Medulla oblongata (tissue), 1 donor: ENCODE results near the gene TMEM179B.
"Not testable (repeated sequence)": the region's sequence is repeated elsewhere in the genome, so short reads cannot be mapped to it uniquely, and the experiment has no call there.

Experiments used
- DNase-seq: peaks from one replicate; pipeline ENCODE4 v3.0.0-alpha.2; 2015; ENCODE audit errors: extremely low spot score

Gene TMEM179B

DNA sequence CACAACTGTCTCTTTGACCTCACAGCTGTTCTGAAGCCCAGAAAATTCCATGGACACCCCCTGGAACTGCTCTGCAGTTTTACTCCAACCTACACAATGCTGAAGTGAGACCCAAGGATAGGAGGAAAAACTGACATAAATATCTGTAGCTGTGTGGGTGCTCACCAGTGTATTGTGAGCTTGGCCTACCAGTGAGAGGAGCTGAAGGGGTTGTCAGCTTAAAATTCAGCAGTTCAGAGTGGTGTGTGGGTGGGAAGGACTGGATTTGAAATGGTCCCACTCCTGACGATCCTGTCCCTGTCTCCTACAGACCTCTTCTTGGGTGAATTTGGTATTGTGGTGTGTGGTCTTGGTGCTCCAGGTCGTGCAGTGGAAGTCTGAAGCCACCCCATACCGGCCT, 2.4 kb downstream of the TMEM179B start:
- no peak for DNase-seq

DNA sequence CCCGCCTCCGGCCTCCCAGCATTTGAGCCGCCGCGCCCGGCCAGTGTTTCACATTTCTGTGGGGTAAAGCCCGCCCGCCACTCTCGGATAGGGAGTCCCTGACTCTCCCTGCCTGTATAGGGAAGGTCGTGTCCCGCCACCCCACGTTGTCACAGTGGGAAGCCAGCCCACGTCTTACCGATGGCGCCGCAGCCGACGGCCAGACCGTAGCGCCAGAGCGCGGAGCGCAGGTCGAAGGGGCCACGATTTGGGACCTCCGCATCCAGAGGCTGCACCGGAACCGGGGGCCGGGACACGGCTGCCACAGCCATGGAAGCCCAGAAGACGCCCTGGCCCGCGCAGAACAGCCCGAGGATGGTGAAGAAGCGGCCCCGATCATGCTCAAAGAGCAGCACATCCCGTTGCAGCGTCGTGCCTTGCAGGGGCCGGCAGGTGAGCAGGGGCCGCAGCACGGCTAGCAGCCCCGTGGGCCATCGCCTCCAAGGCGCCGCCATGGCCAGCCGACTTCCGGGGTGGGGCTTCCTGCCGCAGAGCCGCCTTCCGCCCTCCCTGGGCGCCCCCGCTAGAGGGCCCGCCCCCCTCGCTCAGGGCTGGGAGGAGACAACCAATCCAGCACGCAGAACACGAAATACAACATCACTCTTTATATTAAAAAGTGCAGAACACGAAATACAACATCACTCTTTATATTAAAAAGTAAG, 4.4 kb downstream of the TMEM179B start, which contains the start of gene TMEM223:
Gene TMEM223 (minus strand): TSS at position 506 of the 701 bp plus-strand sequence. CDS start 12 bp downstream, at position 494.
- peak; percentile 90 for DNase-seq

DNA sequence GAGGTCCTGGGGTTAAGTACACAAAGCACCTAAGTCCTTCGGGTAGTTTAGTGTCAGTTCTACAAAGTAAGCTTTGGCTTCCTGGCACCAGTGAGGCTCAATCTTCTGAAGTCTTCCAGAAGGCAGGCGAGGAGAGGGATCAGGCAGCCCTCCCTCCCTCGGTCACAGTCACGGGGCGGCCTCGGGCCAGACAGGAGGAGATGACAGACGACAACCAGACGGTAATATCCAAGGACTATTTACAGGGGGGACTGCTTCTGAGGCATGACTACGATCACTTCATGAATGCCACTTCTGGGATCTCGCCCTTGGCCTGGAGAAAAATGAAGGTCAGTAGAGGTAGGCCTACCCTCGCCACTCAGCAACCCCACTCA, 5.0 kb downstream of the TMEM179B start:
- no peak for DNase-seq

DNA sequence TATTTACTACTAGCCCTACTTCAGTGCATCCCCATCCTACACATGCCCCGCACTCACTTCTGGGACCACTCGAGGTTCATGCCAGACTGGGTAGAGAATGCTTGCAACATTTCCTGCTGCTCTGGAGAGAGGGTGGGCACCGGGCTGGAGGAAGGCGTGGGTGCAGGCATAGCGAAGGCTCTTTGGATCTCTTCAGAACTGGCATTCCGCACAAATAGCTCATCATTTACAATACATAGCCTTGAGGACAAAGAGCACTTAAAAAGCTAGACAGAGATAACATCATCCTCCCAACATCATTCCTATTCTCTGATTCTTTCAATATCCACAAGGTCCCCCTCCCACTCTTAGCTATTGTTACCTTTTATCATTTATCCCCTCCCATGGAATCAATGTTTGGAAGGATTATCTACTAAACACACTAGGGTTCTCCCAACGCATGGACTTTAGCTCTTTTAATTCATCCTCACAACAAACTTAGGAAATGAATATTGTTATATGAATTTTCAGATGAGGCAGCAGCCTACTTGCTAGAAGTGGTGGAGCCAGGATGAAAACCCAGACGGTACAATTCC, 7.1 kb downstream of the TMEM179B start:
- no peak for DNase-seq

DNA sequence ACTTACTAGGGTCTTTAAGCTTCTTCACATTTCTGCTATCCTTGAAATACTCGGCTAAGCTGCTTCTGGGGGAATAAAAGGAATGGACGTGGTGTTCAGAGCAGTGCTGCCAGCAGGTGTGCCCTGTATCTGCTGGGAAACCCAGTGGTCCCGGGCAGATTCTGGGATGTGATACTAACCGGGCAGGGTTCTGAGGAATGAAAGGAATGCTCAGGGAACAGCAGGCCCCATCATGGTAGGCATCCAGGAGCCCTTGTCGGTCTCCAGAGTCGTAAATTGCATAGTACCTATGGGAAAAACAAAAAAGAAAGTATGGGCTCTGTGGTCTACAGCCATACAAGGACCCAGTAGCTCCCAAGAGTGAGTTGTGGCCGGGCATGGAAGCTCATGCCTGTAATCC, 9.1 kb downstream of the TMEM179B start:
- no peak for DNase-seq

DNA sequence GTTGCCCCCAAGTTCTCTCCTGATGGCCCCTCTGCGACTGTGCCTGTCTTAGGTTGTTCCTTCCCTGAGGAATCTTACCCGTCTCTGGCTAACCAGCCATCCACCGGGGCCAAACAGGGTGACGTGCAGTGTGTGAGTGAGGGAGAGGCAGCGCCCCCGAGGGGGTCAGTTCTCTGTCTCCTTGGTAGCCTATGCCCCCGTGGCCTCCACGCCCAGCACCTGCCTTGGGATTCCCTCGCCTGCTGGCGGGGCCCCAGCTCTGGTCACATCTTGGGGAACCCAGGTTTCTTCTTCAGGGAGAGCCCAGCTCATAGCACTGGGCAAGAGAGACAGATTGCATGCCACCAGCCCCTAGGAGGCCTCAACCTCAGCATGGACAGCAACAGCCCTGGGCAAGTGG, 12.3 kb downstream of the TMEM179B start:
- DNase-seq = no peak

DNA sequence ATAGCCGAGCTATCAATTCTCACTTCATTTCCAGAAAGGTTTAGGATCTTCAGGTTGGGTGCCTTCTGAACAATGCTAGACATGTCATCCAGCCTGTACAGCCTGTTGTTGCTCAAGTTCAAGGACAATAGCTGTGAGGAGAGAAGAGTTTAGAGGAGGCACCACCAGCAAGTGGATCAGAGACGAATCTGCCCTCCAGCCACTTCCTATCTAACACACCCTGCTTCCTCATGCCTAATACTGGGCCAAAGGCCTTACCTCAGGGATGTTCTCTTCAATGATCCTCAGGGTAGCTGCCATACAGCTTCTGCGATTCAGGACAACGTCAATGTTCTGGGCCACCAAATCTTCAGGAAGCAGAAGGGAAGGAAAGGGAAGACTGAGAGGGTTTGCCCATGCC, 13.9 kb downstream of the TMEM179B start:
- DNase-seq = no peak

DNA sequence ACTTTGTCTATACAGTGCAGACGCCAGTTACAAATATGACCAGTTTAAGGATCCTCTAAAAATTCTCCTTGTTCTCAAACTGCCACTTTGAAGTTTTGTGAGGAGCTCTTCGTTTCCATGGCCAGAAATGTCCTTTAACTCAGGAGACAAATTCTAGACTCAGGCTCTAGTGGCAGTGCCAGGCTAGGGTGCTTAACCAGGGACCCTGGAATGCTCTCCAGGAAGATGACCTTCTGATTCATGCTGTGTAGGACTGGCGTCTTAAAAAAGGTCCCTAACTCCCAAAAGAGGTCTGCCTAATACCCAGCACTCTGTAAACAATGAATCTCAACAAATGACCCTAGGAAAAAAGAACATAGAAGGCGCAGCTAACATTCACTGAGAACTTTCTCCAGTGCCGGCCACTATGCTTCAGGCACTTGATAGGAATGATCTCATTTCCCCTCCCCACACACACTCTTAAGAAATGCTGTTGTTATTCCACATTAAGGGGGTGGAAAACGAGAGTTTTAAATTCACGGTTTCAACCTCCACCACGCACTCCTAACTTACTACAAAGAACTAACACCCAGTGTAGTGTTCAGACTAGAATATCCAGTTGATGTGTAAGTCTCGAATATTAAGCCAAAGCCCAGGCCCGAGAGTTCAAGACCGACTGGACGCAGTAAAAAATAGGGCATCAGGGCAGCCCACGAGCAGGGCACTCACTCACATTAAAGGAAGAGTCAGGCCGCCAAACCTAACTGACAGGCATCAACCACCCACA, 17.3 kb downstream of the TMEM179B start:
- DNase-seq = peak; percentile 38

DNA sequence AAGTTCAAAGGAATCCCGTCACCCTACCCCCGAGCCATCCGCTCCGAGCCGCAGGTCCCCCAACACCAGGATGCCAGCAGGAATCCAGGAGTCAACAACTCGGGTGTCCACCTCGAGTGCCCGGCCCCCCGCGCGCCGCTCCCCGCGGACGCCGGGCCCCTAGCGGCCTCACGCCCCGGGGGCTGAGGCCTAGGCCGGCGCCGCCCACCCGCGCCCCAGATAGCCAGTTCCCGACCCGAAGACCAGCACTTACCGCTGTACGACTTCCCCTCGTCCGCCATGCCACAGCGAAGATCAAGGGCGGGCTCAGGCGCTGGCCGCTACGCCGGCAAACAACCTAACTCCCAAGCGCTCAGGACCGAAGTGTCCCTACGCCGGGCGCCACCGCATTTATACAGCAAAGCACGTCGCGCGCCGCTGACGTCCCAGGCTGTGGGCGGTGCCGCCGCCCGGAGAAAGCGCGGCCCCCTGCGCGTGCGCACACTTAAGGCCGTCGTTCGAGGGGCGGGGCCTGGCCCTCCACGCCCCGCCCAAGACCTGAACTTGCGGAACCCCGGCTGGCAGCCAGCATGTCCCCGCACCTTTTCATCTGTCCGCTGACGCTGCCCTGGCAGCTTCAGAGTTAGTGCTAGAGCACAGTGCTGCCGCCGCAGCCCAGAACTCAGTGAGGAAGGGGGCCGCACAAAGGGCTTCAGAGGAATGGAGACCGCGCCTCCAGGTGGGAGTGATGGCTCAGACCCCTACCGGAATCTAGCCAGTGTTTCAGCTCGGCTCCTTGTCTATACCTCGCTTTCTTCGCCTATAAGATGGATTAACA, 18.1 kb downstream of the TMEM179B start, which contains the start of gene NXF1:
Gene NXF1 (minus strand): TSS at position 365 of the 817 bp plus-strand sequence. CDS start 84 bp downstream, at position 281.
- DNase-seq = peak; percentile 97

DNA sequence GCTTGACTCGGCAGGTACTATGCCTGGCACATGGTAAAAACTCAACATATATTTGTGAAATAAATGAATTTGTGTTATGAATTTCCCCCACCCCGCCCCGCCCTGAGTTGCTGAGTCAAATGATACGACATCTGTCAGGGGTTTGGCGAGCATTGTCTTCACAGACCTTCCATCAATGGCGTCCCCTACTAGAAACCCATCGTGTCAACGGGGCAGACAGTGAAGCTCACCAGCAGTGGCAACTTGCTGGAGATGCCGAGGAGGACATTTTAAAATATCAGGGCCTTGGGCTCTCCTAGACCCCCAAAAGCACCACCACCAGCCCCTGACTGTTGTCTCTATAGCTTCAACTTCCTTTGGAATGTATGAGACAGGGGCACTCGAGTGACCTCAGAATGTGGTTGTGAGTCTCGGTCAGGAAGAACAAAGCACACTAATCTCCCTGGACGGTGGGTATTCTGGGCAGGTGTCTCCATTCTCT, 18.8 kb downstream of the TMEM179B start:
- DNase-seq = peak; percentile 4

DNA sequence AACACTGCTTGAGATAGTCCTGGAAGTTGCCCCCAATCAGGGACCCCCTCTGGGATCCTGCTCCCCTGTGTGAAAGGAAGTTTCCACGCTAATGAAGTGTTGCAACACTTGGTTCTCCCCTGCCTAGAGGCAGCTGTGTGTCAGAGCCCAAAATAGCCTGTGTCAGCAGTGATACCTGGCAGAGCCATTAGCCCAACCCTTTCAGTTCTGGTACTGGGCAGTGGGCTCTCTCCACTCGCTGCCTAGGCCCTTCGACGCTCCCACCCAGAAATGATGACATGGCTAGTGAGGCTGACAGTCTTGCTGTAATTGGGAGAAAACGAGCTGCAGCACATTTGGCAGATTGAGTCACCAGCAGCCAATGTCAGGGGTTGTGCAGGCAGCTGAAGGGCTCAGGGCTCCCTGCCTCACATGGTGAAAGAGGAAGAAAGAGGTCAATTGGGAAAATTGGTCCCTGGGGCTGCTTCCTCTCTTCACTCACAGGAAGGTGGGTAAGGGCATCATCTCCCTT, 19.5 kb downstream of the TMEM179B start:
- peak; percentile 45 for DNase-seq

DNA sequence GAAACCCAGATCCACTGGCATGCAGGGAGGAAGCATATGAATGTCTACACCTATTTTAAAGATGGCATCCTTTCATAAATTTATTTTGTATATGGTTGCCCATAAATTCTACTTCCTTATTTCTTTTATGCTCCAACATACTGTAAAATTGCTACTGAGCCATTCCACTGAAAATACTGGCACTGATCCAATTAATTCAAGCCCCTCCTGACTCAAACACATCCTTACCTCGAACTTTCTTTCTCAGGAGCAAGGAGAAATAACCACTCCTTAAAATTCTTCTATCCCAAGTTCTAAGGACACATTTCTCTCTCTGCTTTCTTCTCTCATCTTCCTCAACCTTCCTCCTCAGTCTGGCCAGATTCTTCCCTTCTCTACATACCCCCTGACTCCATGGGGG, 23.5 kb downstream of the TMEM179B start:
- DNase-seq = no peak

DNA sequence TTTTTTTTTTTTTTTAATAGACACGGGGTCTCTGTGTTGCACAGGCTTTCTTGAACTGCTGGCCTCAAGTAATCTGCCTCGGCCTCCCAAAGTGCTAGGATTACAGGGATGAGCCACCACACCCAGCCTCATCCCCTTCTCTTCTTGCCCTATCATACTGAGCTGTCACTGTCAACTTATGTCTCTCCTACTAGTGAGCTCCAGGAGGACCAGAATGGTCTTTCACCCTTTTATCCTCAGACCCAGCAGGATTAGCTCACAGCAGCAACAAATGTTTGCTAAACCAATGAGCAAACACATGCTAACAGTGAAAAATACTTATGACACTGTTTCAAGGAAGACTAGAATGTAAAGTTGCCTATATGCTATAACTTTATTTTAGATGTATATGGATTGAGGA, 24.5 kb downstream of the TMEM179B start:
- no peak for DNase-seq

DNA sequence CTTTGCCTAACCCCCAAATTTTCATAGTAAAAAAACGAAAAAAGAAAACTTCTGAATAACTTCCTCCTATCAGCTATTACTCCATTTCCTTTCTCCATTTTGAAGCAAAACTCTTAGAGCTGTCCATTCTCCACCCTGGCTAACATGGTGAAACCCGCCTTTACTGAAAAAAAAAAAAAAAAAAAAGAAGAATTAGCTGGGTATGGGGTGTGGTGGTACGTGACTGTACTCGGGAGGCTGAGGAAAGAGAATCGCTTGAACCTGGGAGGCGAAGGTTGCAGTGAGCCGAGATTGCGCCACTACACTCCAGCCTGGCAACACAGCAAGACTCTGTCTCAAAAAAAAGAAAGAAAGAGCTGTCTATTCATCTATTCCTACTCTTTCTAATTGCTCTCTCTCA, 29.4 kb downstream of the TMEM179B start:
- no peak for DNase-seq

DNA sequence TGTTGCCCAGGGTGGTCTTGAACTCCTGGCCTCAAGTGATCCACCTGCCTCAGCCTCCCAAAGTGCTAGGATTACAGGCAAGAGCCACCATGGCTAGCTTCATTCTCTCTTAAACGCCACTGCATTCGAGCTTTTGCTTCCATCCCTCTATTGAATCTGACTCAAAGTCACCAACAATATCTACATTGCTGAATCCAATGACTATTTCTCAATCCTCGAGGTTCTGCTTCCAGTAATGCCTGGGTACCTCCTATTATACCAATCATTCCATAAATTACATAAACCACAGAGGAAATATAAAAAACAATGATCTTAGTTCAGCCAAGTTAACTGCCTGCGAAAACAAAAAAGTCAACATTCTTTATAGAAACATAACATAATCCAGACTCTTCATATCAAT, 29.9 kb downstream of the TMEM179B start:
- DNase-seq = no peak

DNA sequence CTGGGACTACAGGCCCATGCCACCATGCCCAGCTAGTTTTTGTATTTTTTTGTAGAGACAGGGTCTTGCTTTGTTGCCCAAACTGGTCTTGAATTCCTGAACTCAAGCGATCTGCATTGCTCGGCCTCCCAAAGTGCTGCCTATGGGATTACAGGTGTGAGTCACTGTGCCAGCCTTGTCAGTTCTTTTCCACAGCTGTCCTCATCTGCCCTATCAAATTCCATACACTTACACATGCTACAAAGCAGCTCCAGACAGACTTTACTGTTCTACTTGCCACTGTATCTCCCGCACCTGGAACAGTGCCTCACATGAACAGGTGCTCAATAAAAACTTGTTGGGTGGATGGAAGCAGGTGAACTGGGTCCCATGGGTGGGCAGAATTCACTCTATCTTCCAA, 36.5 kb downstream of the TMEM179B start:
- DNase-seq = no peak

DNA sequence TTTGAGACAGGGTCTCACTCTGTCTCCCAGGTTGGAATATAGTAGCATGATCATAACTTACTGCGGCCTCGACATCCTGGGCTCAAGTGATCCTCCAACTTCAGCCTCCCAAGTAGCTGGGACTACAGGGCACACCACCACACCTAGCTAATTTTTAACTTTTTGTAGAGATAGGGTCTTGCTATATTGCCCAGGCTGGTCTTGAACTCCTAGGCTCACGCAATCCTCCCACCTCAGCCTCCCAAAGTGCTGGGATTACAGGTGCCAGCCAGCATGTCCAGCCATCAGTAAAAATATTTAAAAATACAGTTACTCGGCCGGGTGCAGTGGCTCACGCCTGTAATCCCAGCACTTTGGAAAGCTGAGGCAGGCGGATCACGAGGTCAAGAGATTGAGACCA, 40.9 kb downstream of the TMEM179B start:
- not testable (repeated sequence) for DNase-seq

DNA sequence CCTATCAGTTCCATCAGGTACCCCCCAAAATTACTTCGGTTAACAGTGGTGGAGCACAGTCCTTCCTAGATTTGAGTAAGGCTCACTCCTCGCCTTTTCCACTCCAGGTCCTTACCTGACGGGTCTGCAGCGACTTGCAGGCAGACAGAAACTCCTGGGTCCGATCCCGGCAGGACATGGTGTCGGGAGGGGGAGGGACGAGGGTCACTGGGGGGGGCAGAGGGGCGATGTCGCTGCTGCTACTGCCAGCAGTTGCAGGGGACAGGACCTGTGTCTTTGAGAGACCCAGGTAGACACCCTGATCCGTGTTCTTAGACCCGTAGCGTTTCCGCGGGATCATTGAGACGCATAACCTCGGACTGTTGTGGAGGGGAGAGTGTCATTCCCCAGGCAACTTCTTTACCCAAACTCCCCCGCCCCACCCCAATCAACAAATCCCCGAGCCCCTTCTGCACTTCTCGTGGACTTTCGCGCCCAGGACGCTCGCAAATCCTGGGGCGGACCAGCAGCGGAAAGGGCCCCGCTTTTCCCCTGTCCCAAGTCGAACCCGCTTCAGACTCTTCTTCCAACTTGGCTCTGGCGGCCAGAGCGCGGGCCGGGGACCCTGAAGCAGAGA, 43.8 kb downstream of the TMEM179B start:
- DNase-seq = no peak

DNA sequence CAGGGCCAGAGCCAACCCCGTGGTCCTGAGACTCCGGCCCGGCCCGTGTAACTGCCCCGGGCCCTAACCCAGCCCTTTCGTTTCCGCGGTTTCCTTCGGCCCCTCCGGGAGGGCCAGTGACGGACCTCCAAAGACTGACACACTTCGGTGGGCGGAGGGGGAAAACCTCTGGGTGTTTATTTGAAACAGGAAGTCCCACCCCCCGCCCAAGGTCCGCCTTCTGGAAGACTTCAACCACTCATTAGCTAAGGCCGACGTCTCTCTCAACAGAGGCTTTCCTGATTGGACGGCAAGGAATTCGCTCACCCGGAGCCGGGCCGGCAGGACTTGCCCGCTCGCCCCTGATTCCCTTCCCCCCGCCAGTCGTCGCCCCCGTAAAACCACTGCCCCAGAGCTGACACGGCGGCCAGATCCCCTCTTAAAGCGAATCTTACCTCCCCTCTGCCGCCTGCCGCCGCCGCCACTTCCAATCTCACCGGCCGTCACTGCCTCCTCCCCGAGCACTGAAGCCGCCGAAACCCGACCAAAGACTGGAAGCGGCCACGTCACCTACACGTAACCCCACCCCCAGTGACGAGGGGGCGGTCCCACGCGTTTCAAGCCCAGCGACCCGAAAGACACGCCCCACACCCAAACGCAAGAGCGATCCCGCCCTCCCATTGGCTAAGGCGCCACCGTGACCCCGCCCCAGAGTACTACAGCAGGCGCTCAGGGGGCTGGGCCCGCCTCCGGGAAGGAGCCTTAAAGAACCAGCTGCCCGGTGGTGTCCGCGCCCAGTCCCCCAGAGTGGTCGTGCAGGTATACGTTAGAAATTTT, 44.5 kb downstream of the TMEM179B start, which contains the start of gene STX5:
Gene STX5 (minus strand): TSS at position 532 of the 816 bp plus-strand sequence. CDS start 808 bp downstream, outside the sequence.
- peak; percentile 99 for DNase-seq
